ENCODE measurements around the gene KCTD6.

Gene KCTD6

GRCh38 chr3:58474348-58474911 is 17.5 kb upstream of the KCTD6 start:
- H3K27ac ChIP-seq (replicated peaks), result no peak overlapping the region
- DNase-seq (ENCODE audit: low read depth in 1 of 2, low spot score in 1 of 2), result peak in 1 of 2 experiments; percentile 56
- TF ChIP-seq CTCF (IDR thresholded peaks at IDR 0.05; ENCODE audit: insufficient read depth, low read length), result no peak
- no peak for TF ChIP-seq GABPA (IDR thresholded peaks at IDR 0.05; ENCODE audit: low read depth)
- TF ChIP-seq POLR2AphosphoS5 (IDR thresholded peaks at IDR 0.05; ENCODE audit: low read depth), result no peak
- peak; percentile 72 for TF ChIP-seq SPI1 (IDR thresholded peaks at IDR 0.05; ENCODE audit: borderline replicate concordance, low read depth)

GRCh38 chr3:58474967-58475578 is 16.8 kb upstream of the KCTD6 start:
- Histone ChIP-seq H3K27me3 (ENCODE audit: insufficient read depth, poor library complexity, severe bottlenecking) (no peaks in the 10 kb centered on the region), H3K4me3 (replicated peaks; ENCODE audit: insufficient read depth, low read length) (no peak overlapping the region), H3K27ac (replicated peaks) (no peak overlapping the region)
- no peak for DNase-seq (ENCODE audit: low read depth in 1 of 2, low spot score in 1 of 2)
- no peak for TF ChIP-seq GABPA (IDR thresholded peaks at IDR 0.05; ENCODE audit: low read depth)
- TF ChIP-seq REST (IDR thresholded peaks at IDR 0.05; ENCODE audit: insufficient replicate concordance, low read depth), result no peak
- TF ChIP-seq POLR2AphosphoS5 (IDR thresholded peaks at IDR 0.05; ENCODE audit: low read depth), result no peak
- TF ChIP-seq CTCF (IDR thresholded peaks at IDR 0.05; ENCODE audit: insufficient read depth, low read length), result no peak
- TF ChIP-seq SPI1 (IDR thresholded peaks at IDR 0.05; ENCODE audit: borderline replicate concordance, low read depth), result no peak

More at GRCh38 chr3:58474348-58474911, 17.5 kb upstream of the KCTD6 start:
- no peak overlapping the region for H3K4me3 ChIP-seq (replicated peaks; ENCODE audit: insufficient read depth, low read length)
- no peaks in the 10 kb centered on the region for H3K27me3 ChIP-seq (ENCODE audit: insufficient read depth, poor library complexity, severe bottlenecking)

- TF ChIP-seq REST (IDR thresholded peaks at IDR 0.05; ENCODE audit: insufficient replicate concordance, low read depth) (no peak), GABPA (IDR thresholded peaks at IDR 0.05; ENCODE audit: low read depth) (no peak), CTCF (IDR thresholded peaks at IDR 0.05; ENCODE audit: insufficient read depth, low read length) (no peak), POLR2AphosphoS5 (IDR thresholded peaks at IDR 0.05; ENCODE audit: low read depth) (no peak), SPI1 (IDR thresholded peaks at IDR 0.05; ENCODE audit: borderline replicate concordance, low read depth) (no peak)
- Histone ChIP-seq H3K27ac (replicated peaks) (no peak overlapping the region; the same call in 1 of the 2 replicates), H3K4me3 (replicated peaks; ENCODE audit: insufficient read depth, low read length) (no peak overlapping the region), H3K27me3 (ENCODE audit: insufficient read depth, poor library complexity, severe bottlenecking) (no peaks in the 10 kb centered on the region)
- DNase-seq (ENCODE audit: low read depth in 1 of 2, low spot score in 1 of 2), result no peak
Measured at GRCh38 chr3:58478781-58479180, 13.1 kb upstream of the KCTD6 start.

Data from HL-60 (cell line).